Activated CD4-positive, alpha-beta T cell treated with anti-CD3 and anti-CD28 coated beads, Interleukin-2, Interleukin-6, amounts not matched to agents 100 ng/mL and 50 ng/mL, durations not matched to agents 16 hours and 8 hours (primary cell): ENCODE measurements around the gene TTBK1.
"Not testable (repeated sequence)": the region's sequence is repeated elsewhere in the genome, so short reads cannot be mapped to it uniquely, and the experiment has no call there.

ENCODE experiments used
- DNase-seq: peaks from one replicate; pipeline ENCODE4 v3.0.0-alpha.2; 2020

Gene TTBK1

GRCh38 chr6:43290339-43290904 lies 47.1 kb downstream of the TTBK1 start:
- no peak for DNase-seq

GRCh38 chr6:43290905-43291355 lies 47.6 kb downstream of the TTBK1 start:
- no peak for DNase-seq

- no peak for DNase-seq
Measured at GRCh38 chr6:43291708-43292107, 48.4 kb downstream of the TTBK1 start.

GRCh38 chr6:43292341-43292740 lies 49.1 kb downstream of the TTBK1 start:
- no peak for DNase-seq

GRCh38 chr6:43292763-43293318 lies 49.6 kb downstream of the TTBK1 start:
- no peak for DNase-seq

GRCh38 chr6:43293698-43294097 lies 50.4 kb downstream of the TTBK1 start:
- DNase-seq, result no peak

- DNase-seq, result no peak
Measured at GRCh38 chr6:43294536-43294935, 51.3 kb downstream of the TTBK1 start.

- no peak for DNase-seq
Measured at GRCh38 chr6:43295456-43295855, 52.2 kb downstream of the TTBK1 start.

GRCh38 chr6:43296780-43297497 lies 53.7 kb downstream of the TTBK1 start:
- no peak for DNase-seq

- DNase-seq, result no peak
Measured at GRCh38 chr6:43297644-43298564, 54.6 kb downstream of the TTBK1 start, which contains the start of gene SLC22A7. SLC22A7 (plus strand) TSS chr6:43298260; CDS start chr6:43298359, 99 bp downstream.

- no peak for DNase-seq
Measured at GRCh38 chr6:43298565-43299337, 55.5 kb downstream of the TTBK1 start.

GRCh38 chr6:43299338-43300293 lies 56.3 kb downstream of the TTBK1 start:
- no peak for DNase-seq

- no peak for DNase-seq
Measured at GRCh38 chr6:43301081-43301870, 58.0 kb downstream of the TTBK1 start.

GRCh38 chr6:43302126-43302525 lies 58.8 kb downstream of the TTBK1 start:
- no peak for DNase-seq

GRCh38 chr6:43303006-43303405 lies 59.7 kb downstream of the TTBK1 start:
- DNase-seq, result not testable (repeated sequence)

- DNase-seq, result no peak
Measured at GRCh38 chr6:43303751-43304331, 60.6 kb downstream of the TTBK1 start.

- DNase-seq, result no peak
Measured at GRCh38 chr6:43304361-43304760, 61.1 kb downstream of the TTBK1 start.

GRCh38 chr6:43304882-43305281 lies 61.6 kb downstream of the TTBK1 start:
- no peak for DNase-seq

GRCh38 chr6:43306086-43306485 lies 62.8 kb downstream of the TTBK1 start:
- DNase-seq, result no peak
